HG03280 (cell line): ENCODE measurements around the gene CDC42.

Experiments
- ATAC-seq: cut with Tn5 transposase; IDR thresholded peaks from one replicate; pipeline ENCODE4 v1.9.1; 2021; ENCODE audit warnings: mild to moderate bottlenecking, moderate library complexity; ENCODE audit not compliant: unreplicated experiment

Gene CDC42

GRCh38 chr1:22104865-22105437 lies 52.4 kb downstream of the CDC42 start:
- ATAC-seq, result no peak

GRCh38 chr1:22105611-22106207 lies 53.2 kb downstream of the CDC42 start:
- no peak for ATAC-seq

GRCh38 chr1:22107126-22107525 lies 54.6 kb downstream of the CDC42 start:
- ATAC-seq, result no peak

GRCh38 chr1:22108339-22109105 lies 56.0 kb downstream of the CDC42 start:
- ATAC-seq, result no peak

- no peak for ATAC-seq
Measured at GRCh38 chr1:22110016-22110415, 57.5 kb downstream of the CDC42 start.

DNA sequence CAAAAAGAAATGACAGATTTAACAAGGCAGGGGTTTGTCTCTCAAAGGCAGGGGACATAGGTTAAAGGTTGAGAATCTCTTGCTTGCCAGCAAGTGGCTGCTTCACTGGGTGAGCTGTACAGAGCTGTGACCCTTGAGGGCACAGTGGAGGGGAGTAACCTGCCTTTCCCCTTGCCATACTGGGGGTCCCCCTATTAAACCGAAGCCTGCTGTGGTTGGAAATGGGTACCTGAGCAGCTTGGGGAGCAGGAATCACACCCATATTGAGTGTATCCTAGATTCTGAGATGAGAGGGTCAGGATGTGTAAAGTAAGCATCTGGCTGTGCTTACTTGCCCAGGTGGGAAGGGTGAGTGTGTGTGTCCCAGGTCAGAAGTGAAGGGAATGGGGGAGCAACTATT lies 58.6 kb downstream of the CDC42 start:
- ATAC-seq, result no peak

- ATAC-seq, result no peak
Measured at GRCh38 chr1:22111620-22112019, 59.1 kb downstream of the CDC42 start.

DNA sequence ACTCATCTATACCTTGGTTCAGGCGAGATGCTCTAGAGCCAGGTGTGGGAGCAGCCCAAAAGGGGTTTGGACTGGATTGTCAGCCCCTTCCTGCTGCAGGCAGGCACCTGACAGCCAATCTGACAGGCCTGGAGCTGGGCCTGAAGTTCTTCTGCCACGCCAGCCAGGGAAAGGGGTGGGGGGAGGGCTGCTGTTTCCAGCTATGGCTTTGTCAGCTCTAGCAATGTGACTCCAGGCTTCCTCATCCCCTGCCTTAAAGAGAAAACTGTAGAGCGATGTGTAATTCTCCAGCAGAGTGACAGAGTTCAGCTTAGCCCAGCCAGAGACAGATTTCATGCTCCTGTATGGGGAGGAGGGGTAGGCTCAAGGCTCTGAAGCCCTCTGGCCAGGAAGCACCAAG lies 60.0 kb downstream of the CDC42 start:
- ATAC-seq, result no peak

DNA sequence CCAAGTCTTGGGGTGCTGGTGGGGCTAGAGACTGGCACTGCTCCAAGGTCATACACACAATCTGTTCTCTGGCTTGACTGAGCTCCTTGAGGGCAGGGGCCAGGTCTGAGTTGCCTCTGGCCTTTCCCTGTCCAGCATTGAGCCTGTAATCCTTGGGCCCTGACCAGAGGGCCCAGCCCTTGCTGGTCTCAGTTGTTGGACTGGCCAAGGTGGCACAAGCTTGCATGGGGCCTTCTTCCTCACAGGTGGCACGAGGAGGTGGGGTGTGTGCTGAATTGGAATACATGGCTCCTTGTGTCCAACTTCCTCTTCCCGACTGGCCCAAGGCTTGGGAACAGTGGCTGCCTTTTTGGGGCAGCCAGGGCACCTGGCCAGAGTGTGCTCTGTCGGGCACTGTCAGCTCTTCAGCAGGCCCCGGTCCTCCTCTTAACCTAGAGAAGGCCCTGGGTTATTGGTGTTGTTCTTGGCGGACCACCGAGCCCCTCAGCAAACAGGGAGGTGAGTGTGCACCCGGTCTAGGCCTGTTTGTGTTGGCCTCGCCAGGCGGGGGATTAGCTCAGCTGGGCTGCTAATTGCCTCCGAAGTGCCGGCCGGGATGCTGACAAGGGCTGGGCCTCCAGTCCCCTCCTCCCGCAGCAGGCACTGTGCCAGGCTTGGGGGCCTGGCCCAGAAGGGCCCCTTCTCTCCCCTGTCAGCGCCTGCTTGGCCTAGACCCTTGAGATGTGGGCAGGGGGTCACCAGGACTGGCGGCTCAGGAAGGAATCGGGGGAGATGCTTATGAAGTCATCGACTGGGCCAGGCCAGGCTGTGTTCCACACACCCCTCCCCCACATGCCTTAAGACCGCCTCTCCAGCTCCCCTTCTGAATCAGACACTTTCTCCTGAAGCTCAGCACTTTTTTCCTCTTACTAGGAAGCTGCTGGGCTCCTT lies 61.8 kb downstream of the CDC42 start:
- no peak for ATAC-seq

- ATAC-seq, result no peak
Measured at GRCh38 chr1:22115286-22115685, 62.8 kb downstream of the CDC42 start.

- no peak for ATAC-seq
Measured at GRCh38 chr1:22117238-22117637, 64.7 kb downstream of the CDC42 start.

DNA sequence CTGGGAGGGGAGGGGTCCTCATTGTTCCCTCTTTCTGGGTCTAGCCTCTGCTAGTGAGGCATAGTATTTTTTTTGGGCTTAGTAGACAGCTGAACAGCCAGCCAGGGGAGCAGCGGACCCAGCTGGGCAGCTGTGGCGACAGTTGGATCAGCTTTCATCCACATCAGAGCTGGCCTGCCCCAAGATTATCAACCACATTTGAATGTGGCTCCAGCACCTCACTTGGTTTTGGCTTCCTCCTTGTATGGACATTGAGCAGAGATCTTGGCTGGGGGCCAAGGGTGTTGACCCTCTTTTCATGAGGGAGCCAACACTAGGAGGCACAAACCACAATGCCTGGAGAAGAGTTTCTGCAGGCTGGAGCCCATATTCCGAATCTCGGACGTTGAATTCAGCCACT lies 65.3 kb downstream of the CDC42 start:
- ATAC-seq, result no peak

GRCh38 chr1:22118291-22118992 lies 65.9 kb downstream of the CDC42 start:
- ATAC-seq, result no peak

DNA sequence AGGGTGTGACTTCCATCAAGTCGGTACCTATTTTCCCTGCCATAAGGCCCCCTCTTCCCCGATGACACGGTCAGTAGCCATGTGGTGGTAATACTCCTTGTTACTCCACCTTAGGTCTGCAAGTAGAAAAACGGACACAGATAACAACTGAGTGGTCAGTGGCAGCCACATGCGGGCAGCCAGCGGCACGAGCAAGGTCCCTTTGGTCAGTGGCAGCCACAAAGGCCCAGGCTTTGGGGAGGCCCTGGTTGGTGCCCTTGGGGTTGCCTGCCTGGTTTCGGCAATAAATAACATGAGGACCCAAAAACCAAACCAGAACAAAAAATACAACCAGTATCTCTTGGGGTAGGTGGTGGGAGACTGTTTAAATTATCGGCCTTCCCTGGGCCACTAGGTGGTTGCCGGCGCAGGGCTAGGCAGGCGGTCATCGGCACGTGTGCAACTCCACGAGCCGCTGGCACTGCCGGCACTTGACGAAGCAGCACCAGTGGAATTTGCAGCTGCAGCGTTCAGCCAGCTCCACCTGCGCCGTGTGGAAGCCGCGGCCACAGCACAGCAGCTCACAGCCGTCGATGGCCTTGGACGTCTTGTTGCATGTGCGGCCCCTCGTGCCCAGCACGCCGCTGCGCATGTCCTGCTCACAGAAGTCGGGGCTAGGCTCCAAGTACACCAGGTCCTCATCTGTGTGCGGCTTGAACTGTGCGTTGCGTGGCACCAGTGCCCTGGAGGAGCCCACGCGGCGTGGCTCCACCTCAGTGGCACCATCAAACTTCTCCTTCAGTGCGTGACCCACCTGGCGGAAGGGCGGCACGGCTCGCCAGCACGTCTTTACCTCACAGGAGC lies 67.3 kb downstream of the CDC42 start:
- no peak for ATAC-seq

DNA sequence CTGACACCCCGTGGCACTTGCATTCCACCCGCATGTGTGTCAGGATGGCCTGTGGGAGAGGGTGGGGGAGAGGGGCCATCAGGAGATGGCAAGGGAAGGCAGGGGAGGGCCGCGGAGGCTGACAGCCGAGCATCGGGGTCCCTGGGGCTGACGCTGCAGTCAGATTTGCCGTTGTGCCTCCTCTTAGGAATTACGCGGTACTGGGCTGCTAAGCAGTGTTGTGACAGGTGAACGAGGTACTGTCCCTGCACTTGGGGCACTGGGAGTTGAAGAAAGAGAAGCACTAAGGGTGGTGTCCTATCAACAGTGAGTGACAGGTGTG lies 67.9 kb downstream of the CDC42 start:
- no peak for ATAC-seq

DNA sequence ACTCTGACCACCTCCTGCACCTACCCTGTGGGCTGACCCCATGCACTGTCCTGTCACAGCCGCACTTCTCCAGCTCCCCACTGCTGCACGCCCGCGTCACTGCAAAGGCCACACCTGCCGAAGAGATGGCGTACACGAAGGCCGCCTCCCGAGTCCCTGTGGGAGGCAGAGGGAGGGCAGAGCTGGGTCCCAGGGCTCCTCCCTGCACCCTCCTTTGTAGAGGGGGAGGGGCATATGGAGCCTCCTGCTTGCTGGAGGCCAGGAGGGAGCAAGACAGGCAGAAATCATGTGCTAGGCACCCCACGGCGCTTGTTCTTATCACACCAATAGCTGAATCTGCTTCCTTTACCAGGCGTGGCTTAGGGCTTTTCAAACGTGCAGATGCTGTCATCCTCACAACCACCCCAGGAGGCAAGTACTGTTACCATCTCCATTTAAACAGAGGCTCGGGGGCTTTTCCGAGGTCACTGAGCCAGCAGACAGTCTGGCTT lies 69.0 kb downstream of the CDC42 start:
- ATAC-seq, result no peak

DNA sequence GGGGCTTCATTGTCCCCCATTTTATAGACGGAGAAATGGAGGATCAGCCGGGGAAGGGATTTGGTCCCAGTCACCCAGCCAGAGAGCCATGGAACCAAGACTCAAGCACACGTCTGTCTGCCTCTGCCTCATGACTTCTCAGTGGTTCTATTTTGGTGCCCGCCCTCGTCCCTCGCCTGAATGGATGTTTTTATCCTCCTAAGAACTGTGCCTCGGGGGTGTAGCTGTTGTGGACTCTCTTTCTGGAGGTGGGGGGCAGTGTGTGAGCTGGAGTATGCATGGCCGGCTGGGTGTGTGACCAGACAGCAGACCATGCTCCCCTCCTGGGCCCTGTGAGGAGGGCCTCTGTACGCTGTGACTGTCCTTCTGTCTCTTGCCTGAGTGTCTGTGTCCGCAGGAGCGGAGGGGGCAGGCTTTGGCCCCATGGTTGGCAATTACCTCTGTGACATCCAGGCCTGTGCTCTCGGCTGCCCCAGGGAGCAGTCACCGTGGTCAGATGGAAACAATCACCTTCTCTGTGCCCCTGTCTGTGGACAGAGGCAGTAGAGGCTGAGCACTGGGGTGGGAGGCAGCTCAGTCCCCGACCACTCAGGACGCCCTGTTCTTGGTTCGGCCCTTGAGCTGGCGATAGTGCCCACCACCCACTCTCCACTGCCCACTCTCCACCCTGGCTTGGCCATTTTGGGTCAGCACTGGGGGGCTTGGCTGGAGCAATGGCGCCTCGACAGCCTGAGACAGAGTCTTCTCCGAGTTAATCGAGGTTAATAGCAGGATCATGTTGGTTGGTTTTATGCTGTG lies 70.0 kb downstream of the CDC42 start:
- no peak for ATAC-seq

GRCh38 chr1:22123071-22123390 lies 70.5 kb downstream of the CDC42 start:
- no peak for ATAC-seq

DNA sequence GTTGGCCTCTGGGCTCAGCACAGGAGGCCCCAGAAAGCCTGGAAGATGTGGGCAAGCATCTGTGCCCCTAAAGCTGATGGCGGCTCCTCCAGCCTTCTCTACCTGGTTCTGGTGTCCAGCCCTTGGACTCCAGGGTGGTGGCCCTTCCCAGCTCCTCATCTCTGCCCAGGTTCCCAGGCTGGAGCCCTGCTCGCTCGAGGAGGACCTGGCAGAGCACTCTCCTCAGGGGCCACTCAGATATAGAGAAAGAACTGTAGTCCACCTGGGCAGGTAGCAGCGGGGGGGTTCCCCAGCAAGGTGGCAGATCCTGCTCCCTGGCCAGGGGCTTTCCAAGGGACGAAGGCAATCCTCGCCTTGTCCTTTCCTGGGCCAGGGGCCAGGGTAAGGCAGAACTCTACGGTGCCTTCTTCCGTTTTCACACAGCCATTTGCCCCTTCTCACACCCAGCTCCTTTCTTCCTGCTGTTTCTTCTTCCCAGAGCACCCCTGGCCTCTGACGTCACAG lies 71.4 kb downstream of the CDC42 start:
- ATAC-seq, result no peak
